GM19468 (cell line): ENCODE measurements around the gene SFT2D3.

Experiments
- ATAC-seq: cut with Tn5 transposase; IDR thresholded peaks from one replicate; pipeline ENCODE4 v1.9.1; 2021; ENCODE audit warnings: mild to moderate bottlenecking, moderate library complexity, moderate number of reproducible peaks; ENCODE audit not compliant: unreplicated experiment; ENCODE audit errors: extremely low read depth

SFT2D3 gene

GRCh38 chr2:127701193-127701650 is at the start of gene SFT2D3:
Gene SFT2D3, plus strand, starts transcription at chr2:127701497. Its CDS starts 32 bp downstream, at chr2:127701529.
- peak; percentile 63 for ATAC-seq

- ATAC-seq = no peak
Observed at GRCh38 chr2:127651971-127652550, 49.2 kb upstream of the SFT2D3 start.

DNA sequence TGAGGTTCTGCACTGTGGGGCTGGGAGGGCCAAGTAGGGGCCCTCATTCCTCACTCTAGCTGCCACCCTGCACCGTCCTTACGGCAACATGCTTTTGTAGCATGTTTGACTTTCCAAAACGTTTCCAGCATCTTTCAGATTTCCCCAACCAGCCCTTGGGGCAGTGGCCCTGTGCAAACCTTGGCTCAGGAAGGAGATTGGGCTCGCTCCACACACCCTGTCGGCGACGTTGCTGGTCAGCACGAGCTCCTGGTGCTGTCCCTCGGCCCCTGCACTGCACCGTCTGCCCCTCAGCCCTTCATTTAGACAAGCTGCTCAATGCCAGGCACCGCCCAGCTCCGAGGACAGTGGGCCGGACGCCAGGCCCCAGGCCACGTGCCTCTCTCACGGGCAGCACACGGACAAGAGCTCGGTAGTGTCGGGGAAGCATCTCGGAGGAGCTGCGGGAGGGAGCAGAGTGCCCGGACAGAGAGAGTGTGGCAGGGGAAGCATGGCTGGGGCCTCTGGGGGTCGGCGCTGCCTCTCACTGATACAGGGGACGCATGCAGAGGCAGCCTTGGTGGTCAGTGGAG is 48.4 kb upstream of the SFT2D3 start:
- ATAC-seq = no peak

DNA sequence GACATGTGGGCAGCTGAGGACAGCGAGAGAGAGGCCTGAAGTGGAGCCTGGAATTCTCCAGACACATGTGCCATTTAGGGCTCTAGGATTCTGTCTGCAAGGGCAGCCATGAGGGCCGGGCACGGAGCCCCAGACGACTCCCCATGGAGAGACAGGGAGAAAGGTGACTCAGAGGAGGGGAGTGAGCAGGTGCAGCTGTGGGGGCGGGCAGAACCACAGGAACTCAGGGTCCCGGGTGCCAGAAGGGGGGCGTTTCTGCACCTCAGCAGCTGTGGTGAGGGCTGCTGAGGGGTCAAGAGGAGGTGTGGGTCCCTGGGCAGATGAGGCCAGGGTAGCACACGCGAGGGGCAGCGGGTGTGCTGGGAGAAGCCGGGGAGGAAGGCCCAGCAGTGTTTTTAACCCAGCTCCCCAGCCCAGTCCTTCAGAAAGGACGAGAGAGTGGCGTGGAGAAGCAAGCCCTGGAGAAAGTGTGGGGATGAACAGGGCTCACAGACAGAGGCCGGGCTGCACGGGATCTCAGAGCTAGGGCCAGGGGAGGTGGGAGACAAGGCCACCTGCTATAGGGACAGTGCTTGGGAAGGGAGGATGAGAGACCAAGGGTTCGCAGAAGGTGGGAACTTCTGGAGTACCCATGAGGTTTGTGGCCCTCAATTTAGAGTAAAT is 47.7 kb upstream of the SFT2D3 start:
- ATAC-seq = no peak

GRCh38 chr2:127654084-127654837 is 47.0 kb upstream of the SFT2D3 start:
- no peak for ATAC-seq

- ATAC-seq = no peak
Observed at GRCh38 chr2:127654838-127655175, 46.5 kb upstream of the SFT2D3 start.

- ATAC-seq = no peak
Observed at GRCh38 chr2:127655209-127656073, 45.9 kb upstream of the SFT2D3 start.

DNA sequence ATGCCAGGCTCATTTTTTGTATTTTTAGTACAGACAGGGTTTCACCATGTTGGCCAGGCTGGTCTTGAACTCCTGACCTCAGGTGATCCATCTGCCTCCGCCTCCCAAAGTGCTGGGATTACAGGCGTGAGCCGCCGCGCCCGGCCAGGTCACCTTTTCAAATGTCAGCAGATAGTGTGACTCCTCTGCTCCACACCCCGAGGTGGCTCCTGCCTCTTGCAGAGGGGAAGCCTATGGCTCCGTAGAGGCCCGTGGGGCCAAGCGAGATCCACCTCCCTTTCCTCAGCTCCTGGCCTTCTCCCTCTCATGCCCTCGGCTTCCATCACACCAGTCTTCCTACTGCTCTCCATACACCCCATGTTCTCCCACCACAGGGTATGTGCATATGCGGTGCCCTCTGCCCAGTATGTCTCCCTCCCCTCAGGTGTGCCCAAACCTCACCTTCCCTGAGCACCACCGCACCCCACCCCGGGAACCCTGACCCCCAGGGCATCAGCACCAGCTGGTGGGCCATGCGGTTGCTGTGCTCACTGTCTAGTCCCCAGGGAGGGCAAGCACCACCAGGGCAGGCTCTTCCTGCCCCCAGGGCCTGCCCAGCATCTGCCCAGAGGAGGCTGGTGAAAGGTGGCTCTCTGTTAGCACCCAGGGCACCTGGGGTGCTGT is 44.6 kb upstream of the SFT2D3 start:
- no peak for ATAC-seq

GRCh38 chr2:127657232-127657595 is 44.1 kb upstream of the SFT2D3 start:
- ATAC-seq = no peak

- no peak for ATAC-seq
Observed at GRCh38 chr2:127658146-127658545, 43.2 kb upstream of the SFT2D3 start.

DNA sequence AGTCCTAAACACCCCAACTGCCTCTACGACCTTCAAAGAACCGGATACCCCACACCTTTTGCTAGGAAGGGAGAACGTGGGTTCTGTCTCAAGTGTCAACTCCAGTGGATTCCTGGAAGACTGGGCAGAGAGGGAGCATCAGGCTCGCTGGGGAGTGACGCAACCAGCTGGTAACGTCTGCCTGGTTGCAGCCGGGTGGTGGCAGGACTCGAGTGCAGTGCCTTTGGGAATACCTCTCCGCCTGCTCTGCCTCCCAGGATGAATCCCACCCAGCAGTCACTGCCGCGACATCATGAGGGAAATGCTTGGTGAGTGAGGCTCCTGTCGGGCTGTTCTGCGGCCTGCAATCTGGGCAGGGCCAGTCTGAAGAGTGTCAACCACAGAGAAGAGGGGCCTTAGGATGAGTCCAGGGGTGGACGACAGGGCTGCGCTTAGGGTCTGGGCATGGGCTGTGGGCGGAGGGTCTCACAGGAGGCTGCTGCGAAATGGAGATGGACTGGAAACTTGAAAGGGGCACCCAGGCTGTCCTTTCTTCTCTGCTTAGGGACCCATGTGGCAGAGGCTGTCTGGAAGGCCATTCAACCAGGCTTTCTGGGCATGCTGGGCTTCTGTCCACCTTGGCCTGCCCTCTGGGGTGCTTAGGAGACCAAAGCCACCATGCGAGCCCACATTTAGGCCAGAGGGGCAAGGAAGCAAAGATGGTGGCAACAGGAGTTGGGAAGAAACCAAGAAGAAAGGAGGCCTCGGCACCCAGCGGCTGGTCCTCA is 42.5 kb upstream of the SFT2D3 start:
- ATAC-seq = no peak

GRCh38 chr2:127659408-127660290 is 41.6 kb upstream of the SFT2D3 start:
- no peak for ATAC-seq

DNA sequence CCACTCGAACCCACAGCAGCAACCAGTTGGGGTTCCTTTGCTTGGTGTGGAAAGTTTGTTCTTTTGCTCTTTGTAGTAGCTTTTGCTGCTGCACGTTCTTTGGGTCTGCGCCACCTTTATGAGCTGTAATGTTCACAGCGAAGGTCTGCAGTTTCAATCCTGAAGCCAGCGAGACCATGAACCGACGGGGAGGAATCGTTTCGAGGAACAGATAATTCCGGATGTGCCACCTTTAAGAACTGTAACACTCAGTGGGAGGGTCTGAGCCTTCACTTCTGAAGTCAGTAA is 41.1 kb upstream of the SFT2D3 start:
- ATAC-seq = no peak

DNA sequence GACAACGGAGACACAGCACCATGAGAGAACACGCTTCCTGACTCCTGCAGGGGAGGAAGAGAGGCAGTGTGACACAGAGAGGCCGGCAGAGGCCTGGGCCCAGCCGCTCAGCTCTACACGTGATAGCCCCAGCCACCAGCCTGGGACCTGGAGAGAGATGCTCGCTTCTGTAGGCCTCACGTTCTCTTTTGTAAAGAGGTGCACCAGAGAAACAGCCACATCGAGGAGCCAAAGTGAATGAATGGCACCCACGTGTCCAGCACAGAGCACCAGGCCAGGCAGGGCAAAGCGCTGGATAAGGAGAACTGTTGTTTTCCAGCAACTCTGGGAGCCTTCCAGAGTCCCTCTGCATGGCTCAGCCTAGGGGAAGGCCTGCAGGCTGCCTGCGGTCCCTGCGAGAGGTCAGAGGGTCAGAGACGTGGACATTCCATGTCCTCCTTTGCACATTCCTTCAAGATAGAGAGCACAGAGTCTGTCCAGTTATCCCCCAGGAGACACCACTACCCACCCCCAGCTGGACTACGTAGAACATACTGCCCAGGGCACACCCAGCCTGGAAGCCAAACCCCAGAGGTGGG is 40.1 kb upstream of the SFT2D3 start:
- ATAC-seq = no peak

DNA sequence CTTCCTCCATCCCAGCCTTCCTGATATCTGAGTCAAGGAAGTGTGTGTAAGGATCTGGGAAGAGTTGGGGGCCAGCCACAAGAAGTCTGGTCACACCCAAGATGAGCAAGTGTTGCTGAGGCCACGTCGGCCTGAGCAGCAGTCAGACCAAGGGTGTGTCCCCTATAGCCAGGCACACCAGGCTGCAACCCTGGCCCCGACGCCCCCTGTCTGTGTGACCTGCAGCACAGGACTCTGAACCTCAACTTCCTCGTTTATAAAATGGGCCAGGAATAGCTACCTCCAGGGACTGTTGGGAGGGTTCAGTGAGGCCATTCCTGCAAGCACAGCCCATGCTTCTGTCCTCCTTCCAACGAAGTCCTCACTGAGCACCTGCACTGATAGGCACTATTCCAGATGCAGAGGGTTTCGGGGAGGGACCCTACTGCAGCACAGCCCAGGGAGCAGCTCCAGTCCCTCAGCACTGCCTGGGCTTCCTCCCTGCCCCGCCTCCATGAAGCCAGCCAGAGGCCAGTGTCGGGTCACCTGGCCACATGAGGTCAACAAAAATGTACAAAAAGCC is 39.3 kb upstream of the SFT2D3 start:
- ATAC-seq = no peak

- ATAC-seq = no peak
Observed at GRCh38 chr2:127662937-127663565, 38.2 kb upstream of the SFT2D3 start.

- ATAC-seq = no peak
Observed at GRCh38 chr2:127663566-127664064, 37.7 kb upstream of the SFT2D3 start.
